Lower leg skin (tissue), 3 donors: ENCODE measurements around the gene ZNF341.

Source experiments
- POLR2A ChIP-seq, 2 donors: fragments of 450-650 bp; IDR thresholded peaks; one replicate each; pipeline ENCODE4 v1.6.1; 2016 to 2017; ENCODE audit warnings: antibody characterized with exemption in 2 of 2, mild to moderate bottlenecking in 1 of 2, moderate library complexity in 1 of 2
- TF ChIP-seq, protein P1 (sequence below), 3 donors: fragments of 450-650 bp; IDR thresholded peaks; one replicate each; pipeline ENCODE4 v1.5.1; 2016; ENCODE audit warnings: antibody characterized with exemption in 3 of 3, mild to moderate bottlenecking in 3 of 3, moderate library complexity in 2 of 3

DNA sequence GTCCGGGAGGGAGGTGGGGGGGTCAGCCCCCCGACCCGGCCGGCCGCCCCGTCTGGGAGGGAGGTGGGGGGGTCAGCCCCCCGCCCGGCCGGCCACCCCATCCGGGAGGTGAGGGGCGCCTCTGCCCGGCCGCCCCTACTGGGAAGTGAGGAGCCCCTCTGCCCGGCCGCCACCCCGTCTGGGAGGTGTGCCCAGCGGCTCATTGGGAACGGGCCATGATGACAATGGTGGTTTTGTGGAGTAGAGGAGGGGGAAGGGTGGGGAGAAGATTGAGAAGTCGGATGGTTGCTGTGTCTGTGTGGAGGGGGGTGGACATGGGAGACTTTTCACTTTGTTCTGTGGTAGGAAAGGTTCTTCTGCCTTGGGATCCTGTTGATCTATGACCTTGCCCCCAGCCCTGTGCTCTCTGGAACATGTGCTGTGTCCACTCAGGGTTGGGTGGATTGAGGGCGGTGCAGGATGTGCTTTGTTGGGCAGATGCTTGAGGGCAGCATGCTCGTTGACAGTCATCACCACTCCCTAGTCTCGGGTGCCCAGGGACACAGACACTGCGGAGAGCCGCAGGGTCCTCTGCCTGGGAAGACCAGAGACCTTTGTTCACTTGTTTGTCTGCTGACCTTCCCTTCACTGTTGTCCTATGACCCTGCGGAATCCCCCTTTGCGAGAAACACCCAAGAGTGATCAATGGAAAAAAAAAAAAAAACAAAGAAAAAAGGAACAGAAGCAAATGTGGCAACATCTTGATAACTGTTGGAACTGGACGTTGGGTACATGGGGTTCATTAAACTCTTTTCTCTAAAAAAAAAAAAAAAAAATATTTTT lies 30.0 kb upstream of the ZNF341 start:
- TF ChIP-seq, protein P1, sequence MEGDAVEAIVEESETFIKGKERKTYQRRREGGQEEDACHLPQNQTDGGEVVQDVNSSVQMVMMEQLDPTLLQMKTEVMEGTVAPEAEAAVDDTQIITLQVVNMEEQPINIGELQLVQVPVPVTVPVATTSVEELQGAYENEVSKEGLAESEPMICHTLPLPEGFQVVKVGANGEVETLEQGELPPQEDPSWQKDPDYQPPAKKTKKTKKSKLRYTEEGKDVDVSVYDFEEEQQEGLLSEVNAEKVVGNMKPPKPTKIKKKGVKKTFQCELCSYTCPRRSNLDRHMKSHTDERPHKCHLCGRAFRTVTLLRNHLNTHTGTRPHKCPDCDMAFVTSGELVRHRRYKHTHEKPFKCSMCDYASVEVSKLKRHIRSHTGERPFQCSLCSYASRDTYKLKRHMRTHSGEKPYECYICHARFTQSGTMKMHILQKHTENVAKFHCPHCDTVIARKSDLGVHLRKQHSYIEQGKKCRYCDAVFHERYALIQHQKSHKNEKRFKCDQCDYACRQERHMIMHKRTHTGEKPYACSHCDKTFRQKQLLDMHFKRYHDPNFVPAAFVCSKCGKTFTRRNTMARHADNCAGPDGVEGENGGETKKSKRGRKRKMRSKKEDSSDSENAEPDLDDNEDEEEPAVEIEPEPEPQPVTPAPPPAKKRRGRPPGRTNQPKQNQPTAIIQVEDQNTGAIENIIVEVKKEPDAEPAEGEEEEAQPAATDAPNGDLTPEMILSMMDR (IDR thresholded peaks at IDR 0.05) = no peak
- no peak for TF ChIP-seq POLR2A (IDR thresholded peaks at IDR 0.05)
